Measurements from ENCODE around the gene HFE.

The HFE gene

GRCh38 chr6:26087284-26088115, at the start of gene HFE:
Gene HFE, plus strand, starts transcription at chr6:26087429. Its CDS starts 12 bp downstream, at chr6:26087441.
- TF ChIP-seq CTCF (IDR thresholded peaks at IDR 0.05; ENCODE audit: insufficient read depth, low read length, missing control alignments), result no peak
- CTCF ChIA-PET, result interaction anchor here (0.8 to 21.0 kb wide), 5 partner anchors 11 to 61 kb away, joined by 4 to 1301 read pairs (median 8); a partner anchor contains a TSS
- H3K4me3 ChIP-seq (ENCODE audit: low read depth, low read length), result peak within 1 kb of the TSS; percentile 73
- DNase-seq (ENCODE audit: low read depth, low spot score), result no peak
- POLR2A ChIA-PET, result interaction anchor here (0.7 to 2.3 kb wide), 4 partner anchors 16 to 44 kb away, joined by 3 to 7 read pairs (median 4); a partner anchor contains a TSS

GRCh38 chr6:26041946-26042345, 45.3 kb upstream of the HFE start:
- POLR2A ChIA-PET, result interaction anchor here (2.7 kb wide), 1 partner anchor 21 kb away, joined by 20 read pairs; a partner anchor contains a TSS
- CTCF ChIA-PET, result interaction anchor here (2.5 to 3.8 kb wide), 3 partner anchors 10 to 24 kb away, joined by 10 to 25 read pairs (median 20); a partner anchor contains a TSS

GRCh38 chr6:26043384-26044139, 43.7 kb upstream of the HFE start:
- peak overlapping the region; percentile 64 for H3K4me3 ChIP-seq (ENCODE audit: low read depth, low read length)
- POLR2A ChIA-PET, result interaction anchor here (0.5 to 4.0 kb wide), 28 partner anchors 9 to 1824 kb away, joined by 3 to 98 read pairs (median 4); partner anchors contain the start of gene HFE

More at GRCh38 chr6:26041946-26042345, 45.3 kb upstream of the HFE start:
- no peak for TF ChIP-seq CTCF (IDR thresholded peaks at IDR 0.05; ENCODE audit: insufficient read depth, low read length, missing control alignments)
- no peak overlapping the region for H3K4me3 ChIP-seq (ENCODE audit: low read depth, low read length)
- no peak for DNase-seq (ENCODE audit: low read depth, low spot score)

GRCh38 chr6:26044140-26045064, 42.8 kb upstream of the HFE start:
- no peak for DNase-seq (ENCODE audit: low read depth, low spot score)
- no peak for TF ChIP-seq CTCF (IDR thresholded peaks at IDR 0.05; ENCODE audit: insufficient read depth, low read length, missing control alignments)
- ChIA-PET POLR2A (interaction anchor here (0.5 to 4.0 kb wide), 33 partner anchors 8 to 1823 kb away, joined by 3 to 98 read pairs (median 5); partner anchors contain the start of gene HFE), CTCF (interaction anchor here (0.7 to 6.2 kb wide), 10 partner anchors 12 to 62 kb away, joined by 3 to 51 read pairs (median 12); a partner anchor contains a TSS)
- H3K4me3 ChIP-seq (ENCODE audit: low read depth, low read length), result peak overlapping the region; percentile 64

More at GRCh38 chr6:26043384-26044139, 43.7 kb upstream of the HFE start:
- CTCF ChIA-PET, result interaction anchor here (0.7 to 3.8 kb wide), 6 partner anchors 12 to 54 kb away, joined by 4 to 25 read pairs (median 15); a partner anchor contains a TSS
- no peak for TF ChIP-seq CTCF (IDR thresholded peaks at IDR 0.05; ENCODE audit: insufficient read depth, low read length, missing control alignments)
- peak; percentile 93 for DNase-seq (ENCODE audit: low read depth, low spot score)

GRCh38 chr6:26045065-26045927, 41.9 kb upstream of the HFE start:
- peak overlapping the region; percentile 64 for H3K4me3 ChIP-seq (ENCODE audit: low read depth, low read length)
- DNase-seq (ENCODE audit: low read depth, low spot score), result no peak
- CTCF ChIA-PET, result interaction anchor here (0.8 to 6.2 kb wide), 11 partner anchors 8 to 110 kb away, joined by 3 to 51 read pairs (median 5); a partner anchor contains a TSS
- POLR2A ChIA-PET, result interaction anchor here (0.7 to 4.0 kb wide), 11 partner anchors 11 to 228 kb away, joined by 3 to 98 read pairs (median 4); a partner anchor contains a TSS
- no peak for TF ChIP-seq CTCF (IDR thresholded peaks at IDR 0.05; ENCODE audit: insufficient read depth, low read length, missing control alignments)
